Activated CD4-positive, alpha-beta T cell treated with anti-CD3 and anti-CD28 coated beads, Interleukin-2, amount 50 U/mL, for 16 hours (primary cell): ENCODE data around the gene ZMPSTE24.
"Not testable (repeated sequence)": the region's sequence is repeated elsewhere in the genome, so short reads cannot be mapped to it uniquely, and the experiment has no call there.

ENCODE experiments used
- DNase-seq: peaks from one replicate; pipeline ENCODE4 v3.0.0-alpha.2; 2020

Gene ZMPSTE24

GRCh38 chr1:40306296-40306695 is 48.3 kb downstream of the ZMPSTE24 start:
- no peak for DNase-seq

DNA sequence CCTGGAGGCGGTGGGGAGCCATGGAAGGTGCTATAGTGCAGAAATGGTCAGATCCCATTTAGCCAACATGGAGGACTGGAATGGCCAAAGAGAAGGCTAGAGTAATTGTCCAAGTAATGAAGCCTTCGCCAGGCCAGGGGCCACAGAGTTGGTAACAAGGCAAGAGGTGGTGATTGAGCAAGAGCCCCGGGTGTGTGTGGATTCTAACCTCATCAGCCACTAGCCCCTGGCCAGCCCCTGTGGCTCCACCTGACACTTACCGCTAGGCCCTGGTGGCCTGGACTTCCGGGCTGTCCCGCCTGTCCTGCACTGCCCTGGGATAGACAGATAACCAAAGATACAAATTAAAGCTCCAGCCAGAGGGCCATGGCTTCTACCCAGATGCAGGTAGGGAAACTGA is 49.1 kb downstream of the ZMPSTE24 start:
- no peak for DNase-seq

- DNase-seq, result no peak
Measured at GRCh38 chr1:40308036-40308727, 50.1 kb downstream of the ZMPSTE24 start.

DNA sequence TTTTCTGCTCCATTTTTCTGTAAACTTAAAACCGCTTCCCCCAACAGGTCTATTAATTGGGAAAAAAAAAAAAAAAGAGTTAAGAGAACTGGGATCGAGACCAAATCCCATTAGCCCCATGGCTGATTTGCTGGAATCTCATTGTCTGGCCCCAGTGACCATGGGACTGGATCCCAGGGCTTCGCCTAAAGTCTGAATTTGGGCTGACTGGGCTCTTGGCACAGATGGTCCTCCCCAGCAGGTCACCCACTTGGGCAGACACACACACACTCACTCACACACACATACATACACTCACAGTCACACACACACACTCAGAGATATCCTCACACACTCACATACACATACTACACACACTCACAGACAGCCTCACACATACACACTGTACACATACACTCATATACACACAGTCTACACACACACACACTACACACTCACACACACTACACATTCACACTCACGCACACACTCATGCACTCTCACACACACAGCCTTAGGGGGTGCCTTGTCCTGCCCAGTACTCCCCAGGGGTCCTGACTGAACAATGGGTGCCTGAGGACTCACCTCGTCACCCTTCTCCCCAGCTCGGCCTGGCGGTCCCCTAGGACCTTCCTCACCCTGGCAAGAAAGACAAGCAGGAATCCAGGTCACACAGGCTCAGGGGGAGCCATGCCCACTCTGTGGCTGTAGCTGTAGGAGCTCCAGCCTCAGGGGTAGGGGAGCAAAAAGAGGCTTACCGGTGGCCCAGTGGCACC is 51.5 kb downstream of the ZMPSTE24 start:
- no peak for DNase-seq

DNA sequence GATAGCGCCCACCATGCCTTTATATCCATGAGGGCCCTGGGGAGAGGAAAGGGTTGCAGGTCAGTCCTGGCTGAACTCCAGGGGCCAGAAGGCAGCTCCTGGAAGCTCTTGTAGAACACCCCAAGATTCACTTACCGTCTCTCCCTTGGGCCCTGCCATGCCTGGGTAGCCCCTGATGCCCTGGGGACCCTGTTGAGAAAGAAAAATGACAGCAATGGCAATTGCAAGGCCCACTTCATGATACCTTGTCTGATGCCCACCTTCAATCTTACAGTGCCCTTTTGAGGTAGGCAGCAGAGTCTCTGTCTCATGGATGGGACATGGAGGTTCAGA is 52.1 kb downstream of the ZMPSTE24 start:
- no peak for DNase-seq

DNA sequence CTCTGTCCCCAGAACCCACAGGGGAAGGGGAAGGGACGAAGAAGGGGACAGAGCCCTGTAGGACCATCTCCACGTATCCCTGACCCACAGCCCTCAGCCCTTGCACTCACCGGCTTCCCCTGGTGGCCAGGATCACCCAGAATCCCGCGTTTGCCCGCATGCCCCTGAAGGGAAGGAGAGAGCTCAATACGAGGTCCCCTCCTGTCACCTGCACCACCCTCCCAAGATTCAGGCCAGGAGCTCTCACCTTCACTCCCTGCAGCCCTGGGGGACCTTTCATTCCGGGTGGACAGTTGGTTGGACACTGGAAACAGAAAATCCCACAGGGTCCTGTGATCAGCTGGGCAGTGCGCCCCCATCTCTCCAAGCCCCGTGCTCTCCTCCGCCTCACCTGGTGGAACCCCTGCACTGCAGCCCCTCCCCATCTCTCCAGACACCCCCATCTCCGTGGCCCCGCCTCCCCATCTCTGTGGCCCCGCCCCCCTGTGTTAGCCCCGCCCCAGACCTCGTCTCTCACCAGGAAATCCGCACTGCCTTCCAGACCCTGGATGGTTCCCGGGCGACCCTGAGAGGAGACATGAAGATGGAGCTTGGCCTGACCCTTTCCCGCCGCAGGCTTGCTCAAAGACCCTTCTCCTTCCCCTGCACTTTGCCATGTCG is 53.1 kb downstream of the ZMPSTE24 start:
- no peak for DNase-seq

DNA sequence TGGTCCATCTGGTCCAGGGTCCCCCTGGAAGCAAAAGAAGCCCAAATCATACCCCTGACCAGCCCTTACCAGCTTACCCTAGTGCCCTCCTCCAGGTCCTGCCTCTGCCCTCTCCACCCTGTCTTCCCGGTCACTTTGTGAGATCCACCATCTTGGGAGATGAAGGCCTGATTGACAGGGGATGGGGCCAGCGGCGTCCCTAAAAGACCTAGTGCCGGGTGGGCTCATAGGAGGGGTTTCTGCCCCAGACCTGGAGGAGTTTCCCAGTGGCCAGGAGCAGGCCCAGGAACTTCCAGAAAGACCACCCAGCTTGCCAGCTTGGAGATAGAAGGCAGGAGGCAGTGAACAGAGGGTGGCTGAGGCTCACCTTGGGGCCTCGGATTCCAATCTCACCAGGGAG is 53.7 kb downstream of the ZMPSTE24 start:
- no peak for DNase-seq

DNA sequence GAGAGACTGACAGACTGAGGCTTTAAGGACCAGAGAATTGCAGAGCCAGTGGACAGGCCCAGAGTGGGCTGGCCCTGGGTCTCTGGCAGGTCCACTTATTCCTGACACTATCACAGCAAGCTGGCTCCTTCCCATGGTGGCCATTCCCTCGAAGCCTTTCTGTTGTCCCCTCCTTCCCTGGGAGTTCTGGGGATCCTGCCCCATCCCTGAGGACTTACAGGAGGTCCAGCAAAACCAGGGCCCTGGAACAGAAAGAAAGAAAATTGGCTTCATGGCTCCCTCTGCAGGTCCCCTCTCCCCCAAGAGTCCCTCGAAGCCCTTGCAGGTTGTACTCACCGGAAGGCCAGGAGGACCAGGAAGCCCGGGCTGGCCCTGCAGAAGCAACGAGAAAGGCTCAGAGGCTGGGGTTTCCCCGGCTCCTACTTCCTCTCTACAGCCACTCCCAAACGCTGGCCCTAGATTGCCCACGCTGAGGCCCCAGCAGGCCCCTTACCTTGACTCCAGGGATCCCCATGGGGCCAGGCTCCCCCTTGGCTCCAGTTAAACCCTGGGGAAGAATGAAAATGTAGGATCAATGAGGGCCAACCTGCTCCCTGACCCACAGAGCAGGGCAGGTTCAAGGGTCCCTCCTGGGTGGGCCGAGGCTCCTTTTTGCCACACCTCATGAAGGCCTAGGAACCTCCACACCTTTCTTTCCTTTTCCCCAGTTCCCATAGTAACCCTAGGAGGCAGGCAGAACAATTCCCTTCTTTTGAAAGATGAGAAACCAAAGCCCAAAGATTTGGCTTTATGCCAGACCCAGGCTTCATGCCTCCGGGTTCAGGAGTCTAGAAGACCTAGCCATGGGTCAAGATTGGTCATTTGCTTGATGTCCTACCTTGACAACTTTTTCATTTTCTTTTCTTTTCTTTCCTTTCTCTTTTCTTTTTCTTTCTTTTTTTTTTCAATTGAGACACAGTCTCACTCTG is 54.5 kb downstream of the ZMPSTE24 start:
- peak; percentile 31 for DNase-seq

- DNase-seq, result no peak
Measured at GRCh38 chr1:40313329-40313957, 55.4 kb downstream of the ZMPSTE24 start.

DNA sequence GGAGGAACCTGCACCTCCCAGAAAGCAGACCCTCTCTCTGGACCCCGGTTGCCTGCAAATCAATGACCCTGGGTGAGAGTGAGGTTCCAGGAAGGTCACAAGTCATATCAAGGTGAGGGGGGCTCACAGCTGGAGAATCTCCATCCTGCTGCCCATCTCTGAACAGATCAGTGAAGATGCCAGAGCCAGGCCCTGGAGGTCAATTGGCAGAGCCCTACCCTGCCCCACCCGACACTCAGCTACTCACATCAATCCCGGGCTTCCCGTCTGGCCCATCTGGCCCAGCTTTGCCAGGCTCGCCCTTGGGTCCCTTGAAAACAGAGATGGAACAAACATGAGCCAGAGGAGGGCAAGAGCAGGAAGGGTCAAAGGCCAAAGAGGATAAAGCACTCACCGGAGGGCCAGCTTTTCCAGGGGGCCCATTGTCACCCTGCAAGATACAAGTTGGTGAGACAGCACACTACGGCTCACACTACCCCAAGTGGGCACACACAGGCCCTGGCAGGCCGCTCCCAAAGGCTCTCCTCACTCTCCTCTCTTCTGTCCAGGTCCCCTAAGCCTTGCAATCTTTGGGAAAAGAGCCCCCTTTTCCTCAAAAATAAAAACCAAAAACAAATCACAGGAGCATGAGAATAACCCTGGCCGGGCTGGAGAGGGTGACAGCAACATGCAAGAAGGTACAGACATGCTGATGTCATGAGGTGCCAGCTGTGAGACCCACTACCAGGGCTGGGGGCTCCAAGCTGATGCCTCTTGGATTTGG is 56.1 kb downstream of the ZMPSTE24 start:
- no peak for DNase-seq

DNA sequence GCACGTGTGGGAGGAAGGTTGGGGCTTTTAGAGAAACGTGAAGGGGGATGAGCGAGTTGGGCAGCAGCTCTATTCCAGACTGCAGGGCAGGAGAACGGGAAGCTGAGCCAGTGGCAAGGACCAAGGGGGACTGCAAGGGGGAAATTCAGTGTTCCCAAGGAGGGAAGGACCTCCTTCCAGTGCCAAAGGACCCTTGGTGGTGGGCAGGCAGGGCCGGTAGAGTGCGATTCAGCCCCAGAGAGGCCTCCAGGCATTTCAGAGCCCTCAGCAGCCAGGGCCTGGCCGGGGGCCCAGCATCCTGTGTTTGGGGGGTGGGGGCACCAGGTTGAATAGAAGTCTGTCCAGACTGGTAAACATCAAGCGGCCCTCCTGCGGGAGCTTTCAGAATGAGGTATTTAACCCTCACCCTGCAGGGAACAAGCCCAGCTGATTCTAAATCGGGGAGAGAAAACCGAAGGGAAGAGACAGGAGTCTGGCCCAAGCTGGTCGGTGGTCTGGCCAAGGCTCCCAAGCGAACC is 56.7 kb downstream of the ZMPSTE24 start:
- DNase-seq, result no peak

DNA sequence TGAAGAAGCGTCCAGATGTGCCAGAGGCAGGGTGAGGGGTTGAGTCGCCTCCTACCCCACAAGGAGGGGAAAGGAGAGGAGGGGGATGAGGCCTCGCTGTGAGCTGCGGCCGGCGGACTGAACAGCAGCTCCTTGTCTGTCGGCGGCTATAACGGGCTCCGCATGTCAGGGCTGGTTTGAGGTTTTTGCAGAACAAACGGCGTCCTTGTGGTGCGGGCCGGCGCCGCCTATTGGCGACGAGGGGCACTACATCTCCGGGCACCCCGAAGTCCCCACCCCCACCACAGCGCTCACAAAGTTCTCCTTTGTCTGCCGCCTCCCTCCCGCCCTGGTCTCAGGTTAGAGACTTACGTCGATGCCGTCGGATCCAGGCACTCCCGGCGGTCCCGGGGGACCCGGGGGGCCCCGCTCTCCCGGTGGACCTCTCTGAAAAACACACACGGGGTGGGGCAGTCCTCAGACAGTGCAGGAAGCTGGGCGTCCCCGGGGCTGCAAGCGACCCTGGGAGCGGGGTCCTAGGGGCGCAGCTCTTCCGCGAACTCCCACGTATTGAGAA is 57.3 kb downstream of the ZMPSTE24 start:
- DNase-seq, result peak; percentile 90

DNA sequence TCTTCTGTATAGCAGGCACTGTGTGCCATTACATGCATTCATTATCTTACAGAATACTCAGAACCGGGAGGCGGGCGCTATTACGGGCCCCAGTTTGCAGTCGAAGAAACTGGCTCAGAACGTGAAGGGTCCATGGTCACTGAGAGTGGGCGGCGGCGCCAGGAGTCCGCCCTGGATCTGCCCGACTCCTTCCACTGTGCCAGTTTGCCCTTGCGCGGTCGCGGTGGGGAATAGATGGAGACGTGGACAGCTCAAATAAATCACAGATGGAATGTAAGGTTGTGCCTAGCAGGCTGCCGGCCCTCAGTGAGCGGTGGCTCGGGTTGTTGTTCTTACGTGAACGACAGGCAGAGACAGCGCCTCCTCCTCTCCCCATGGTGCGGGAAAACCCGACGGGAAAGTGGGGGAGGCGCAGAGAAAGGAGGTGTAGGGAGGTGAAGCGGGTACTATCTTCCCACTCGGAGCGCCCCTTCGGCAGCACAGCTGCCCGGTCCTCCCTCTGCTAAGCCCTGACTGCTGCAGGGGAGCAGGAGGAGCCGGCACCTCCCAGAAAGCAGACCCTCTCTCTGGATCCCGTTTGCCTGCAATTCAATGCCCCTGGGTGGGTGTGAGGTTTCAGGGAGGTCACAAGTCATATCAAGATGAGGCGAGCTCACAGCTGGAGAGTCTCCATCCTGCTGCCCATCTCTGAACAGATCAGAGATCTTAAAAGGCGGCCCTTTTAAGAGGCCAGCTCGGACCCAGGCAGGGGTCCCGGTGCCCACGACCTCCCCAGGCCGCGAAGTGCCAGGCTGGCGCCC is 58.0 kb downstream of the ZMPSTE24 start:
- DNase-seq, result peak; percentile 14

DNA sequence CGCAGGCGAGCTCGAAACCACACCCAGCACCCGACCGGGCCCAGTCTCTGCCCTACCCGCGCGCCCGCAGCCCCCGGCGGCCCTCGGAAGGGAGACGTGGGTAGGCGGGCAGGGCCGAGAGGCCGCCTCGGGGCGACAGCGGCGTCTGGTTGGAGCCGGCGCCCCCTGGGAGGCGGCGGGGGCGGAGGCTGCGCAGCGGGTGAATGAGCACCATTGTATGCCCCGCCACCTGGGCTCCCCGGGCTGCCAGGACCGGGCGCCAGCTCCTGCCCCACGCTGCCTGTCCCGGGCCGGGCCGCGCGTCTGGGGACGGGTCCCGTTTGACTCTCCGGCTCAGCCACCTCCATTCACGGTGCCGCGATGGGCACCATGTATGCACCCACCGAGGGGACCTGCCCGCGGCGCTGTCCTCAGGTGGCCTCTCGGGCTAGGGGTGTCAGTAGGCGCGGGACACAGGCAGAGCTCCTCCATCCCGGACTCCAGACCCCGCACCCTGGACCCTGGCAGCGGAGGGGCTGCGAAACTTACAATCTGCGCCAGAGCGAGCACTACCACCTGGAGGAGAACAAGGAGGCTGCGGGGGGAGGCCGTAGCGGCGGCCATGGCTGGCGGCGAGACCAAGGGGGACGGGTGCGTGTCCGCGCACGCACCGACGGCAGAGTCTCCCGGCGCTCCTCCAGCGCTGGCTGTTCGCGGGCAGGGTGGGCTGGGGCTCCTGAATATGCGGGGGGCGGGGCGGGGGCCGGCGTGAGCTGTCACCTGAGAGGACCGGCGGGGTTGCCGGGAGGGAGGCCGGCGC is 58.8 kb downstream of the ZMPSTE24 start, which contains the start of gene COL9A2:
TSS of gene COL9A2 (minus strand) at position 692 of the 799 bp plus-strand sequence. CDS start at position 603, 89 bp downstream.
- peak; percentile 25 for DNase-seq

GRCh38 chr1:40317394-40318074 is 59.5 kb downstream of the ZMPSTE24 start:
- DNase-seq, result no peak

DNA sequence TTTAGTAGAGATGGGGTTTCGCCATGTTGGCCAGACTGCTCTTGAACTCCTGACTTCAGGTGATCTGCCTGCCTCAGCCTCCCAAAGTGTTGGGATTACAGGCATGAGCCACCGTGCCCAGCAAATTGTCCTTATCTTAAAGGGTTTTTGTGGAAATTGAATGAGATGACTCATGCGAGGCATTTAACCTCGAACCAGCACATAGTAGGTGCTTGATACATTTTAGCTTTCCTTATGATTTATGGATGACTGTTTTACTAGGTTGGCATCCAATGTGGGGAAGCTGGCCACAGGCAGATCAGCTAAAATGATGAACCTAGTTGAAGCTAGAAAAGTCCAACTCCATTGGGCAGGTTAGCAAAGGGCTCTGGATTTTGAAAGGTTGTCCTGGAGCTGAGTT is 60.4 kb downstream of the ZMPSTE24 start:
- no peak for DNase-seq

GRCh38 chr1:40318970-40319621 is 61.1 kb downstream of the ZMPSTE24 start:
- DNase-seq, result peak; percentile 18

DNA sequence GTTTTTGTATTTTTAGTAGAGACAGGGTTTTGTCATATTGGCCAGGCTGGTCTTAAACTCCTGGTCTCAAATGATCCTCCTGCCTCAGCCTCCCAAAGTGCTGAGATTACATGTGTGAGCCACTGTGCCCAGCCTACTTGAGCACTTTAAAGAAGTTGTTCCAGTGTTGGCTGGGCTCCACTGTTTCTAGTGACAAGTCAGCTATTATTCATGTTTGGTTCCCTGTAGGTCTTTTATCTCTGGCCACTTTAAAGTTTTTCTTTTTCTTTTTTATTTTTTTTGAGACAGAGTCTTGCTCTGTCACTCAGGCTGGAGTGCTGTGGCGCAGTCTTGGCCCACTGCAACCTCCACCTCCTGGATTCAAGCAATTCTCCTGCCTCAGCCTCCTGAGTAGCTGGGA is 73.4 kb downstream of the ZMPSTE24 start:
- DNase-seq, result not testable (repeated sequence)
